OCI-LY7 (cell line): ENCODE measurements around the gene KCNIP3.

Experiments
- EZH2phosphoT487 ChIP-seq: fragments of 200-600 bp; sonication (generic); IDR thresholded peaks from 2 replicates; pipeline ENCODE4 v1.6.1; 2018; ENCODE audit warnings: low read depth, borderline replicate concordance, mild to moderate bottlenecking, mixed run types, antibody characterized with exemption, low read length, moderate library complexity, mixed read lengths
- TF ChIP-seq, protein P1 (sequence below): fragments of 200-600 bp; sonication (generic); conservative IDR thresholded peaks from 2 replicates; pipeline ENCODE4 v1.5.1; 2014; ENCODE audit warnings: mild to moderate bottlenecking, antibody characterized with exemption, low read length, moderate library complexity, mixed read lengths

DNA sequence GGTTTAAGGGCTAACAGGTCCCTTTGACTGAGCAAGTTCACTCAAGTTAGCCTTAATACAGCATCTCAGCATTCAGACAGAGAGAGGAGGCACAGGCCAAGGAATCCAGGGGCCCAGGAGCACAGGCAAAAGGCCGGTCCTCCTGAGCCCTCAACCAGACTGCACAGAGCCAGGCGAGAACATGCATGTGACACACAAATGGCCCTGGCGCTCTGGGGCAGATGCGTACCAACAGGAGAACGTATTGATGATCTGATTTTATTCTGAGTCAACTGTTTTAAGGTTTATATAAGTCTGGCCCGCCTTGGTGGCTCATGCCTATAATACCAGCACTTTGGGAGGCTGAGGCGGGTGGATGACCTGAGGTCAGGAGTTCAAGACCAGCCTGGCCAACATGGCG lies 34.9 kb downstream of the KCNIP3 start:
- TF ChIP-seq, protein P1, sequence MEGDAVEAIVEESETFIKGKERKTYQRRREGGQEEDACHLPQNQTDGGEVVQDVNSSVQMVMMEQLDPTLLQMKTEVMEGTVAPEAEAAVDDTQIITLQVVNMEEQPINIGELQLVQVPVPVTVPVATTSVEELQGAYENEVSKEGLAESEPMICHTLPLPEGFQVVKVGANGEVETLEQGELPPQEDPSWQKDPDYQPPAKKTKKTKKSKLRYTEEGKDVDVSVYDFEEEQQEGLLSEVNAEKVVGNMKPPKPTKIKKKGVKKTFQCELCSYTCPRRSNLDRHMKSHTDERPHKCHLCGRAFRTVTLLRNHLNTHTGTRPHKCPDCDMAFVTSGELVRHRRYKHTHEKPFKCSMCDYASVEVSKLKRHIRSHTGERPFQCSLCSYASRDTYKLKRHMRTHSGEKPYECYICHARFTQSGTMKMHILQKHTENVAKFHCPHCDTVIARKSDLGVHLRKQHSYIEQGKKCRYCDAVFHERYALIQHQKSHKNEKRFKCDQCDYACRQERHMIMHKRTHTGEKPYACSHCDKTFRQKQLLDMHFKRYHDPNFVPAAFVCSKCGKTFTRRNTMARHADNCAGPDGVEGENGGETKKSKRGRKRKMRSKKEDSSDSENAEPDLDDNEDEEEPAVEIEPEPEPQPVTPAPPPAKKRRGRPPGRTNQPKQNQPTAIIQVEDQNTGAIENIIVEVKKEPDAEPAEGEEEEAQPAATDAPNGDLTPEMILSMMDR, result no peak
- no peak for TF ChIP-seq EZH2phosphoT487
